ENCODE results near the gene TAF1D. TPM values are rescaled to one million over a fixed set of nuclear protein-coding genes. Genes with fewer than 3 reads are reported as not detected.

Gene TAF1D
- polyA plus RNA-seq, 1 donor from 2014 or later: 204 TPM

DNA sequence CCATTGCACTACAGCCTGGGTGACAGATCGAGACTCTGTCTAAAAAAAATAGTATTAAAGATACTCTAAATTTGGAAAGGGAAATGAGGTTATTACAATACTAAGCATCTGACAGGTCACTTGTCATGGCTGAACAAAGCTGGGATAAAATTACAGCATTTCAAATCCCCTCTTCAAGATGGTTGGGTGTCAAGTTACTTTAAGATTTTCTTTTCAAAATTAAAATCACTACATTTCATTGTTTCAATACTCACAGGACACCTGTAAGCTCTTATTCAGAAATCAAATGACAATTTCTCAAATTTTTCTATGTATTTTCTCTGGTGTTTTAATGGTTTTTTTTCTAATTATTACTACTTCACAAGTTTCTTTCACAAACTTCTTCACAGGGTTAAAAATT, 5.7 kb downstream of the TAF1D start:
- Histone ChIP-seq H4K20me1 (ENCODE audit: insufficient read depth) (no peaks in the 10 kb centered on the region), H3K4me2 (ENCODE audit: low read length) (no peak overlapping the region), H3K79me2 (replicated peaks; ENCODE audit: insufficient read depth, low read length) (peaks cover 32% of the 10 kb centered on the region), H2AFZ (ENCODE audit: low read depth, low read length) (no peak overlapping the region), H3K9me3 (ENCODE audit: low read length) (no peaks in the 10 kb centered on the region), H3K27me3 (ENCODE audit: insufficient read depth, low read depth, low read length) (no peaks in the 10 kb centered on the region), H3F3A (ENCODE audit: insufficient read depth, low read length, poor library complexity, severe bottlenecking) (no peaks in the 10 kb centered on the region), H3K27ac (ENCODE audit: low read length) (no peak overlapping the region), H3K36me3 (ENCODE audit: insufficient read depth, low read length) (peaks cover 19% of the 10 kb centered on the region), H3K9me2 (ENCODE audit: insufficient read depth, low read length) (no peaks in the 10 kb centered on the region), H3K4me3 (ENCODE audit: low read length) (no peak overlapping the region), H3K9ac (ENCODE audit: low read length) (no peak overlapping the region)
- TF ChIP-seq, protein P1, sequence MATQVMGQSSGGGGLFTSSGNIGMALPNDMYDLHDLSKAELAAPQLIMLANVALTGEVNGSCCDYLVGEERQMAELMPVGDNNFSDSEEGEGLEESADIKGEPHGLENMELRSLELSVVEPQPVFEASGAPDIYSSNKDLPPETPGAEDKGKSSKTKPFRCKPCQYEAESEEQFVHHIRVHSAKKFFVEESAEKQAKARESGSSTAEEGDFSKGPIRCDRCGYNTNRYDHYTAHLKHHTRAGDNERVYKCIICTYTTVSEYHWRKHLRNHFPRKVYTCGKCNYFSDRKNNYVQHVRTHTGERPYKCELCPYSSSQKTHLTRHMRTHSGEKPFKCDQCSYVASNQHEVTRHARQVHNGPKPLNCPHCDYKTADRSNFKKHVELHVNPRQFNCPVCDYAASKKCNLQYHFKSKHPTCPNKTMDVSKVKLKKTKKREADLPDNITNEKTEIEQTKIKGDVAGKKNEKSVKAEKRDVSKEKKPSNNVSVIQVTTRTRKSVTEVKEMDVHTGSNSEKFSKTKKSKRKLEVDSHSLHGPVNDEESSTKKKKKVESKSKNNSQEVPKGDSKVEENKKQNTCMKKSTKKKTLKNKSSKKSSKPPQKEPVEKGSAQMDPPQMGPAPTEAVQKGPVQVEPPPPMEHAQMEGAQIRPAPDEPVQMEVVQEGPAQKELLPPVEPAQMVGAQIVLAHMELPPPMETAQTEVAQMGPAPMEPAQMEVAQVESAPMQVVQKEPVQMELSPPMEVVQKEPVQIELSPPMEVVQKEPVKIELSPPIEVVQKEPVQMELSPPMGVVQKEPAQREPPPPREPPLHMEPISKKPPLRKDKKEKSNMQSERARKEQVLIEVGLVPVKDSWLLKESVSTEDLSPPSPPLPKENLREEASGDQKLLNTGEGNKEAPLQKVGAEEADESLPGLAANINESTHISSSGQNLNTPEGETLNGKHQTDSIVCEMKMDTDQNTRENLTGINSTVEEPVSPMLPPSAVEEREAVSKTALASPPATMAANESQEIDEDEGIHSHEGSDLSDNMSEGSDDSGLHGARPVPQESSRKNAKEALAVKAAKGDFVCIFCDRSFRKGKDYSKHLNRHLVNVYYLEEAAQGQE (IDR thresholded peaks at IDR 0.05; ENCODE audit: borderline replicate concordance): no peak
- TF ChIP-seq POLR2AphosphoS5 (IDR thresholded peaks at IDR 0.05): no peak
- no peak for TF ChIP-seq RAD21 (conservative IDR thresholded peaks at IDR 0.05)
- TF ChIP-seq, protein P2, sequence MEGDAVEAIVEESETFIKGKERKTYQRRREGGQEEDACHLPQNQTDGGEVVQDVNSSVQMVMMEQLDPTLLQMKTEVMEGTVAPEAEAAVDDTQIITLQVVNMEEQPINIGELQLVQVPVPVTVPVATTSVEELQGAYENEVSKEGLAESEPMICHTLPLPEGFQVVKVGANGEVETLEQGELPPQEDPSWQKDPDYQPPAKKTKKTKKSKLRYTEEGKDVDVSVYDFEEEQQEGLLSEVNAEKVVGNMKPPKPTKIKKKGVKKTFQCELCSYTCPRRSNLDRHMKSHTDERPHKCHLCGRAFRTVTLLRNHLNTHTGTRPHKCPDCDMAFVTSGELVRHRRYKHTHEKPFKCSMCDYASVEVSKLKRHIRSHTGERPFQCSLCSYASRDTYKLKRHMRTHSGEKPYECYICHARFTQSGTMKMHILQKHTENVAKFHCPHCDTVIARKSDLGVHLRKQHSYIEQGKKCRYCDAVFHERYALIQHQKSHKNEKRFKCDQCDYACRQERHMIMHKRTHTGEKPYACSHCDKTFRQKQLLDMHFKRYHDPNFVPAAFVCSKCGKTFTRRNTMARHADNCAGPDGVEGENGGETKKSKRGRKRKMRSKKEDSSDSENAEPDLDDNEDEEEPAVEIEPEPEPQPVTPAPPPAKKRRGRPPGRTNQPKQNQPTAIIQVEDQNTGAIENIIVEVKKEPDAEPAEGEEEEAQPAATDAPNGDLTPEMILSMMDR (IDR thresholded peaks at IDR 0.05; ENCODE audit: poor library complexity, severe bottlenecking): no peak
- TF ChIP-seq EZH2 (IDR thresholded peaks at IDR 0.05; ENCODE audit: borderline replicate concordance, insufficient read depth, low read length, poor library complexity, severe bottlenecking): no peak
- no peak for TF ChIP-seq TAF1 (IDR thresholded peaks at IDR 0.05; ENCODE audit: low read depth)

DNA sequence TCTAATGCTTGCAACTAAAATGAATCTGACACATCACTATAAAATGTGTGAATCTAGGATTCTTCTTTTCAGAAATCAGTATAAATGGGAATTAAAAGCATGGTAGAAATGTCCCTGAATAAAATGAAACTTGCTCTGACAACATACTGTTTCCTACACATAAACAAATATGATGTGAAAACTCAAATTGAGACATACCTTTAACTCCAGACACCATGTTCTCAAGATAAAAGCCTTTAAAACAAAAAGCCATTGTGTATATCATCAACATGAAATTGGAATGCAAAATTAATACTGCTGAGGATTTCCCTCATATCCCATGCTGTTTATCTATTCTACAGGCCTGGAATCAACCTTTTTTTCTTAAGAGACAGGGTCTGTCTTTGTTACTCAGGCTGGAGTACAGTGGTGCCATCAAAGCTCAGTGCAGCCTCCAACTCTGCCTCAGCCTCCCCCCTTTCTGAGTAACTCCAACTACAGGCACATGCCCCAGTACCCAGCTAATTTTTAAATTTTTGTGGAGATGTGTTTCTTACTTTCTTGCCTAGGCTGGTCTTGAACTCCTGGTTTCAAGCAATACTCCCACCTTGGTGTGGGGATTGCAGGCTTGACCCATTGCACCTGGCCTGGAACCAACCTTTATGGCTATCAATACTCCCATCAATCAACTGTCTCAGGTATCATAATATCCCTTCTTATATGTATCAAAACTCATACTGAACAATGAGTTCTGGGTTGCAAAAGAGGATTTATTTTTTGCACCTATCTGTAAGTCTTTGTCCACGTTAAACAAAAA, 6.7 kb downstream of the TAF1D start:
- Histone ChIP-seq H3K4me3 (ENCODE audit: low read length) (no peak overlapping the region), H4K20me1 (ENCODE audit: insufficient read depth) (no peaks in the 10 kb centered on the region), H3K9me3 (ENCODE audit: low read length) (no peaks in the 10 kb centered on the region), H3K9me2 (ENCODE audit: insufficient read depth, low read length) (no peaks in the 10 kb centered on the region), H3K36me3 (ENCODE audit: insufficient read depth, low read length) (peaks cover 19% of the 10 kb centered on the region), H3K27ac (ENCODE audit: low read length) (no peak overlapping the region), H3K79me2 (replicated peaks; ENCODE audit: insufficient read depth, low read length) (peaks cover 22% of the 10 kb centered on the region), H2AFZ (ENCODE audit: low read depth, low read length) (no peak overlapping the region), H3K4me2 (ENCODE audit: low read length) (no peak overlapping the region), H3K27me3 (ENCODE audit: insufficient read depth, low read depth, low read length) (no peaks in the 10 kb centered on the region), H3K9ac (ENCODE audit: low read length) (no peak overlapping the region), H3F3A (ENCODE audit: insufficient read depth, low read length, poor library complexity, severe bottlenecking) (no peaks in the 10 kb centered on the region)
- TF ChIP-seq EP300 (conservative IDR thresholded peaks at IDR 0.05; ENCODE audit: poor library complexity, severe bottlenecking) (no peak), POLR2AphosphoS5 (IDR thresholded peaks at IDR 0.05) (no peak), MXI1 (conservative IDR thresholded peaks at IDR 0.05; ENCODE audit: poor library complexity, severe bottlenecking) (no peak), TAF1 (IDR thresholded peaks at IDR 0.05; ENCODE audit: low read depth) (no peak), EZH2 (IDR thresholded peaks at IDR 0.05; ENCODE audit: borderline replicate concordance, insufficient read depth, low read length, poor library complexity, severe bottlenecking) (no peak), SMC3 (conservative IDR thresholded peaks at IDR 0.05; ENCODE audit: poor library complexity) (no peak)
- TF ChIP-seq, protein P1 (IDR thresholded peaks at IDR 0.05; ENCODE audit: borderline replicate concordance): no peak
- TF ChIP-seq, protein P2 (IDR thresholded peaks at IDR 0.05; ENCODE audit: poor library complexity, severe bottlenecking): no peak
